Glutamatergic neuron (in vitro differentiated cells): Measurements from ENCODE around the gene EVC. TPM values are rescaled to one million over a fixed set of nuclear protein-coding genes. Genes with fewer than 3 reads are reported as not detected.

ENCODE experiments used
- DNase-seq: peaks from one replicate; pipeline ENCODE4 v3.0.0; 2022
- H3K27ac Mint-ChIP-seq: one replicate; pipeline ENCODE4 v1.8.0; 2020; ENCODE audit warnings: mild to moderate bottlenecking, mixed read lengths, inconsistent platforms; ENCODE audit not compliant: unreplicated experiment
- H3K27me3 Mint-ChIP-seq: one replicate; pipeline ENCODE4 v1.8.0; 2020; ENCODE audit warnings: mild to moderate bottlenecking, moderate library complexity, mixed read lengths, inconsistent platforms; ENCODE audit not compliant: unreplicated experiment
- H3K36me3 Mint-ChIP-seq: one replicate; pipeline ENCODE4 v1.8.0; 2020; ENCODE audit warnings: mild to moderate bottlenecking, mixed read lengths, inconsistent platforms; ENCODE audit not compliant: unreplicated experiment
- H3K4me1 Mint-ChIP-seq: one replicate; pipeline ENCODE4 v1.8.0; 2020; ENCODE audit warnings: mild to moderate bottlenecking, low read depth, mixed read lengths, inconsistent platforms; ENCODE audit not compliant: unreplicated experiment
- H3K4me3 Mint-ChIP-seq: one replicate; pipeline ENCODE4 v1.8.0; 2020; ENCODE audit warnings: mild to moderate bottlenecking, mixed read lengths, inconsistent platforms; ENCODE audit not compliant: unreplicated experiment
- H3K9me3 Mint-ChIP-seq: one replicate; pipeline ENCODE4 v1.8.0; 2020; ENCODE audit warnings: mild to moderate bottlenecking, moderate library complexity, mixed read lengths, inconsistent platforms; ENCODE audit not compliant: unreplicated experiment
- CTCF ChIP-seq: fragments of 200-600 bp; sonication (generic); IDR thresholded peaks from one replicate; pipeline ENCODE4 v1.5.0; 2021; ENCODE audit not compliant: partially characterized antibody, unreplicated experiment
- total RNA-seq: library from RNA; stranded (reverse); fragmentation: NEBNext Ultra II Directional; extraction: Animal tissue kit (Norgen Biotek cat#: 25700); gene quantifications from one replicate; pipeline ENCODE4 v1.2.1, GENCODE V29; 2021; ENCODE audit not compliant: unreplicated experiment

EVC gene
- total RNA-seq, 1 donor from 2014 or later = 6.7 TPM

- H3K27ac Mint-ChIP-seq = no peak overlapping the region
- H3K4me1 Mint-ChIP-seq = peaks cover 15% of the 10 kb centered on the region
- peaks cover 32% of the 10 kb centered on the region for H3K9me3 Mint-ChIP-seq
- peaks cover 30% of the 10 kb centered on the region for H3K36me3 Mint-ChIP-seq
- H3K4me3 Mint-ChIP-seq = no peak overlapping the region
- TF ChIP-seq CTCF = no peak
- peaks cover 20% of the 10 kb centered on the region for H3K27me3 Mint-ChIP-seq
- no peak for DNase-seq
Measured at GRCh38 chr4:5822619-5823018, 111.6 kb downstream of the EVC start.

DNA sequence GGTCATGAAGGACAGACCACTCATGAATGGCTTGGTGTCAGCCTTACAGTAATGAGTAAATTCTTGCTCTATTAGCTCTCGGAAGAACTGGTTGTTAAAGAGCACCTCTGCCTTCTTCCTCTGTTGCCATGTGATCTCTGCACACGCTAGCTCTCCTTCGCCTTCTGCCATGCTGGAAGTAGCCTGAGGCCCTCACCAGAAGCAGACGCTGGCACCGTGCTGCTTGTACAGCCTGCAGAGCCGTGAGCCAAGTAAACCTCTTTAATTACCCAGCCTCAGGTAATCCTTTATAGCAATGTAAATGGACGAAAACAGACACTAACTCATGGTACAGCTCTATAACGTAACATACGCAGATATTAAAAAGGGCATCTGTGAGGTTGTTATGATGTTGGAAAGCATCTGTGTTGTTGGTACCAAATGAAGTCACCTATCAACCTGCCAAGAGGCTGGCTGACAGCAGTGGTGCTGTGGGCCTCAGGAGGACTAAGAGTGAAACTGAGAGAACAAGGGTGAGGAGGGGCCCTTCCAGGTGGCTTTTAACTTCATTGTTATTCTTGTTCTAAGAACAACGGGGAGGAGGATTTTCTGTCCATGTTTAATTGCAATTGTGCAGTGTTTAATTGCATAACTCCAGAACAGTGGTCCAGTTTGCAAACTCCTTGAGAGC is 112.7 kb downstream of the EVC start:
- Mint-ChIP-seq H3K27ac (peak overlapping the region; percentile 67), H3K36me3 (peaks cover 30% of the 10 kb centered on the region), H3K27me3 (peaks cover 27% of the 10 kb centered on the region)

DNA sequence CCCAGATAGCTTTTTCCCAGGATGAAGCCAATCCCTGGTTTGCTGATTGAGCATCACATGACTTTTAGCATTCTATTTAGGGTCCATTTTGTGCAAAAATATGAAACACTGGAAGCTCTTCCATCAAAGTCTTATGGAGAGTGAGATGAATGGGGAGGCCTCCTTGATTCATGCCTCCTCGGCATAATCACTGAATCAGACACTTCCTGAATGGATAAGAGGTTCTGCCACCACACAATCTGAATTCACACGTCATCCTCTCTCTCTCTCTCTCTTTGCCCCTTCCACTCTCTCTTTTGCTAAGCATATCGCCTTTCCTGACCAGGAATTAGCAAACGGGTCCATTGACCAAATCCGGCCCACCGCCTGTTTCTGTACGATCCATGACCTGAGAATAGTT is 113.2 kb downstream of the EVC start:
- Mint-ChIP-seq H3K27me3 (peaks cover 24% of the 10 kb centered on the region), H3K4me3 (no peak overlapping the region), H3K36me3 (peaks cover 31% of the 10 kb centered on the region), H3K27ac (peak overlapping the region; percentile 29), H3K9me3 (peaks cover 42% of the 10 kb centered on the region), H3K4me1 (peaks cover 20% of the 10 kb centered on the region)
- no peak for DNase-seq
- no peak for TF ChIP-seq CTCF

More for the DNA sequence above, 112.7 kb downstream of the EVC start:
- peaks cover 20% of the 10 kb centered on the region for H3K4me1 Mint-ChIP-seq
- TF ChIP-seq CTCF = no peak
- peaks cover 36% of the 10 kb centered on the region for H3K9me3 Mint-ChIP-seq
- no peak overlapping the region for H3K4me3 Mint-ChIP-seq
- no peak for DNase-seq

DNA sequence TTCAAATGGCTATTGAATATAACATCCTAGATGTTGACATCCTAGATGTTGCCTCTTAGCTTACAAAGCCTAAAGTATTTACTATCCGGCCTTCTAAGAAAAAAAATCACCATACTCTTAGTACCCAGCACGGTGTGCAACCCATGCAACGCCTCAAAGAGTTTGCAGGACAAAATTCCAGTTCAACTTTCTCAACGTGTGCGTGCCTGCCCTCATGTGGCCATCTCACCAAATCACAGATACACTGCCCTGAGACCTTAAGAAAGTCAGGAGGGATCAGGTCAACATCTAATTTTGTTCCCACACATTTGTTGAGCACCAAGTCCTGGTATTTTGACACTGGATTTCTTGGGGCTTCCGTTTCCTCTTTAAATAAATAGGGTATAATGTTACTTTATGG is 113.6 kb downstream of the EVC start:
- Mint-ChIP-seq H3K27ac (peak overlapping the region; percentile 29), H3K4me3 (no peak overlapping the region), H3K27me3 (peaks cover 24% of the 10 kb centered on the region), H3K4me1 (peaks cover 21% of the 10 kb centered on the region), H3K9me3 (peaks cover 42% of the 10 kb centered on the region), H3K36me3 (peaks cover 31% of the 10 kb centered on the region)
- DNase-seq = no peak
- TF ChIP-seq CTCF = peak; percentile 42

DNA sequence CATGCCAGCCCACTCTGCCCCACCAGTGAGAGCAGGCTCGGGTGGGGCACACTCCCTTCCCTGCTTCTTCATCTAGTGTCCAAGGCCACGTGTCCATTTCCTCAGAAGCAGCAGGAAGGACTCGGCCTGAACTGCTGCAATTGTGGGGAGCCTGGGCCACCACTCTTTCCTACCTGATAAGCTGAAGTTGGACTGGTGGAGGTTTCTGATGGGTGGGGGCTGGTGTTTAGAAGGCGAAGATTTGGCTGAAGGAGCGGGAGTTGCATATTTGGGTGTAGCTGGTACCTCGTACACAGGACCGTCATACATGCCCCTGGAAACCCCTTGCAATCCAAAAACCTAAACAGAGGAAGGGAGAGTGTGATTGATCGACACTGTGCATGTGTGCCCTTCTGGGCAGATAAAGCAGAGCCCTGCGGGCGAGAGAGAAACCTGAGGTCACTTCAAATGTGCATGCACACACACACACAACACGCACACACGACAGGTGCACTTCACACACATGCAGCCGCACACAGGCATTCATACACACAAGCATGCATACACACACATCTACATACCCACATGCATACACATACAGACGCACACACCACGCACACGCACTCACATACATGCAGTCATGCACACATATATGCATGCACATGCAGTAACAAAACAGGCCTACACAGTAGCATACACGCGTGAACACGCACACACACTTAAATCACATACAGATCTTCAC is 114.5 kb downstream of the EVC start:
- peaks cover 25% of the 10 kb centered on the region for H3K4me1 Mint-ChIP-seq
- peaks cover 24% of the 10 kb centered on the region for H3K36me3 Mint-ChIP-seq
- H3K27me3 Mint-ChIP-seq = peaks cover 24% of the 10 kb centered on the region

More for the DNA sequence above, 114.5 kb downstream of the EVC start:
- TF ChIP-seq CTCF = no peak
- H3K9me3 Mint-ChIP-seq = peaks cover 37% of the 10 kb centered on the region
- peak overlapping the region; percentile 63 for H3K27ac Mint-ChIP-seq
- DNase-seq = no peak
- H3K4me3 Mint-ChIP-seq = peak overlapping the region; percentile 14
